Kidney glomerular epithelial cell (primary cell): ENCODE results near the gene GOLT1A.

Experiments used
- DNase-seq: peaks from one replicate; lab custom pipeline; 2025; lab: John Stamatoyannopoulos, UW

GOLT1A gene

DNA sequence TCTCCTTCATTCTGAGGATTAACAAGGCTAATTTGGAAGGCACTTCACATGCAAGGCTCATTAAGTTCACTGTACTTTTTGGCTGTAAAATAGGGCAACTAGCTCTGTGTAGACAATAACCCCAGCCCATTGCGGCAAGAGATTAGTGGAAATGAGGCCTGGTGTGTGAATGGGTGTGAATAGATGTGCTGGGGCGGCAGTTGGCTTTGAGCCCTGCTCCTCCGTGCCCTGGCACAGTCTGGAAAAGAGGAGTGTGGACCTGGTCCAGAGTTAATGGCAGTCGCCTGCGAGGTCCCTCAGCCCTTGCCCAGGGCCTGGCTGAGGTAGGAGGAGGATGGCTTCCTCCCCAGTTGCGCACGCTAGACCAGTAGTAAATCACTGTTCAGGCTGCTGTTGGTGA lies 22.3 kb downstream of the GOLT1A start:
- DNase-seq, result no peak

DNA sequence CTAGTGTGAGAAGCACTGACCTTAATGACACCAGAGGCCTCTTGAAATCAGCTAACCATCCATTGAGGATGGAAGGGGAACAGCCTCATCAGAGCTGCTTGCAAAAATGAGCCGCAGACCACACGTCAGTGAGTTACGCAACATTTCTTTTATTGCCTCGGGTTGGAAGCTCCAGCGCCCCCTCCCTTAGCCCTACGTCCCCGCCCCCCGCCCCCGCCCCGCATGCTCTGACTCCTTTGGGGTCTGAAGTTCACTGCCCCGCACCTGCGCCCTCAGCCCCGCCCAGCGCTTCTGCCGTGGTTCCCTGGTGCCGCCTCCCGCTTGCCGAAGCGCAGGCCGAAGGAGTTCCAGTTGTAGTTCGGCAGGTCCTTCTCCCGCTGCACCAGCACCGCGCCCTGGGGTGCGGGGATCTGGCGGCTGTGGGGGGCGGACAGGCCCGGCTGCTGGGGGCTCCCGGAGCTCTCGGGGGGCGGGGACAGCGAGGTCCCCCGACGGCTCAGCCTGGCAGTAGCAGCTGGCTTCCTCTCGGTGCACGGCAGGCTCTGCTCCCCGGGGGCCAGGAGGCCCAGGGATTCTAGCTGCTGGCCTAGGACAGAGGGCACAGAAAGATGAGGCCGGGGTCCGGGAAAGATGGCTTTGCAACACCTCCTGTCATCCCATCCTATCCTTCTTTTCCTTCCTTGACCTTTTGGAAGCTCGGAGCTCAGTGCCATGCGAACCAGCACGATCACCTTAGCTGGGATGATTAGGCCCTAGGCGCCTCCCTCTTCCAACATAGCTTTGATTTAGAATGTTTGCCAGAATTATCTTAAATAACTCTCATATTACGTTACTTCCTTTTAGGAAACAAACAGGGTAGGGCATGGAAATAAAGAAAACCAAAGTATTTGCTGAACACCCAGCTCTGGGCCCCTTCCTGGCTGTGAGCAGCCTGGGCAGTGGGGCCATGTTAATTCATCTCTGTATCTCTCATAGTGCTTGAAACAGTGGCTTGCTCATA lies 23.3 kb downstream of the GOLT1A start:
- DNase-seq, result no peak

DNA sequence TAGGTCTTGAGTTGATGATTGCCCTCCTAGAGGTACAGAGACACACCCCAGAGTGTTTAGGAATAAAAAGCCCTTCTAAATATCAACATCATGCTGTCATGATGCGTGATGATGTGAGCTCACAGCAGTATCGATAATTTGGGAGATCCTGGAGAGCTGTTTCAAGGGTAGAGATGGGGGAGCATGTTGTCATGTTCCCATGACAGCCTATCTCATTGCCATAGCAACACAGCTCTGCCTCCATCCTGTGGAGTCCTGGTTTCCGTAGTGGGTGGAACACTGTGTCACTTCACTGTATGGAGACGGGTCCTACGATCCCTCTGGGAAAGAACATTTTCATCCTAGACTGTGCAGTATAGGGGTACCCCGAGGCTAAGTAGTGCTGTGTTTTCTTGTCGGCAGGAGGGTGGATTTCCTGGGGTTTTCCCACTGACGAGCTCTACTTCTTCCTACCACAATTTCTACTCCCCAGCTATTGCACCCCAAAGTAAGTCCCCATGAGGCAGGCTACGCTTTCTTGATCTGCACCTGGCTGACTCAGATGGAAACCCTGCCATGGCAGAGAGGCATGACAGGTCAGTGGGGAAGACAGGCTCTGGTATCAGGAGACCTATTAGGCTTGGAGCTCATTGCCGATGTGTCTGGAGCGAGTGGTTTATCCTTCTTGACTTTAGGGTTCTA lies 24.7 kb downstream of the GOLT1A start:
- DNase-seq, result no peak

DNA sequence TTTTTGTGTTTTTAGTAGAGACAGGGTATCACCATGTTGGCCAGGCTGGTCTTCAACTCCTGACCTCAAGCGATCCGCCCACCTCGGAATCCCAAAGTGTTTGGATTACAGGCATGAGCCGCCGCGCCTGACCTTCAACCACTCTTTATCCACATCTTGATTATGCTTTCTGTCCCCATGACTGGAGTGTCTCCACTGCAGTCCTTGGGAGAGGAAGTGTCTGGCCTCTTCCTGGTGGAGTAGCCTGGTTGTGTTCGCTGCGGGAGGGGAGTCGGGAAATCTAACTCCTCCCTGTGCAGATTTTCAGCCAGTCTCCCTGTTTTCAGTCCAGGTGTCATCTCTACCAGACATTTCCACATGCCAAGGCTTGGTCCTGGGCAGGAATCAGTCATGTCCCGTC lies 27.2 kb downstream of the GOLT1A start:
- no peak for DNase-seq

DNA sequence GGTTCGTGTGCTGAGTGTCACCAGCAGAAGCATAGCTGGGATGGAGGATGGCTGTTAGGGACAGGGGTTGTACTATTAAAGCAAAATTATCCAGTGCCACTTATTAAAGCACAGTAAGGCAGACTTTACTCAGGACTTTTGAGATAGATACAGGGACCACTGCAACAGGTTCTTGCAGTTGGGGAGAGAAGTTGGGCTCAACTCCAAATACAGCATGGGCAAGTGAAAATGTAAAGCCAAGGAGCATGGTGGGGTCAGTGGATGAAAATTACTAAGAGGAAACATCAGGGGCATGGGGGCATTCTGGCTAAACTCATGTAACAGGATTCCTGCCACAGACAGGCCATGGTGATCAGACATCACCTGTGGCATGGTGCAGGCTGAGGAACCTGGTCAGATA lies 32.7 kb downstream of the GOLT1A start:
- no peak for DNase-seq

DNA sequence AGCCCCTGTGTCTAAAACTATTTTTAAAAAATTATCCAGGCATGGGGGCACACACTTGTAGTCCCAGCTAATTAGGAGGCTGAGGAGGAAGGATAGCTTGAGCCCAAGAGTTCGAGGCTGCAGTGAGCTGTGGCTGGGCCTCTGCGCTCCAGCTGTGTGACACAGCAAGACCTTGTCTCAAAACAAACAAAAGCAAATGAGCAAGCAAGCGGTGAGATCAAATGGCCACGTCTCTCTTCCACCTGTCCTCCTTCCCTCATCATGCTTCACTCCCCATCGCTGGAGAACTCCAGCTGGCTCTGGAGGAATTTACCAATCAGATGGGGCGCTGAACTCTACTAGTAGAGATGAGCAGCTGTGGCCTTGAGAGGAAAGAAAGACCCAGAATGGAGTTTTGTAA lies 33.7 kb downstream of the GOLT1A start:
- DNase-seq, result no peak

DNA sequence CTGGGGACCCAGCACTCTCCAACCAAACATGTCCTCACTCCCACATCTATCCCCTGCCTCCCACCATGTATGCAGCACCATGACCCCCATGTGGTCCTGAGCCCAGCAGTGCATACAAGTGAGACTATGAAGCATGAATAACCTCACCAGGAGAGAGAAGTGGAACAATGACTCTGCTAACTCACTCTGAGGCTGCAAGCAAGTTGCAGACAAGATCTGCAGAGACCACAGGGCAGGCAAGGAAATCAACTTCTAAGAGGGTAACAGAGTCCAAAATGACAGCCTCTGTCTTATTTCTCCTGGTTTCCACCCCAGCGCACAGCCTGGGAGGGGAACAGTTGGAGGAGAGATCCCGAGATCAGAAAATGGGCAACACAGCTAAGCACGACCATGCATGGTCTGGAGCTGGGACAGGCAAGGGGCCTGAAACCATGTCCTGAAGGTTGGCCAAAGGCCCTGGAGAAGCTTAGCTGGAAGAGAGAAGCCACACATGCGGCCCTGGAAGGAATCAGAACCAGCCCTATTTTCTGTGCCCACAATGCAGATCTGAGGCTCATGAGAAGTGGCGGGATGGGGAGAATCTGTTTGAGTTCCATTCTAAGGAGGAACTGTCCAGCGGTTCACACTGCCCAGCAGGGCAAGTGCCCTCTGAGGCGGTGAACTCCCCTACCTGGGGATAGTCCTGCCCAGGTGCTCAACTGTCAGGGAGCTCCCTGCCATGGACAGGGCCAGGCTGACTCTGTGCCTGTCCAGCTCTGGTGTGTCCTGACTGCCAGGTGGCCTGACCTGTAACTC lies 35.1 kb downstream of the GOLT1A start:
- no peak for DNase-seq

DNA sequence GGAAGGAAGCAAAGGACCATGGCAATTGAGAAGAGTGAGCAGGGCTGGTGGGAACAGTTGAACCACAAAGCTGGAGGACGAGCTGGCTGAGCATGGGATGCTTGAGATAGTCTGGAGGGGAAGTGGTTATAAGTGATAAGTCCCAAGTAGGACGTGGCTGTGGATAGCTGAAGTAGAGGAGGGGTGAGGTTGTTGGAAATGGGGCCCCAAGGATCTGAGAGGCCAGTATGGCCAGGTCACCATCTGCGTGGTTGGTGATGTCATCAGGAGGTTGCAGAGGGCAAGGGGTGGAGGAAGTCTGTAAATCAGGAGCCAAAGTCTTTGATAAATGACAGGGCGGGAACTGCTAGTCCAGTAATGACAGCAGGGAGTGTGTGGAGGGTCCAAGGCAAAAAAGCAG lies 36.7 kb downstream of the GOLT1A start:
- no peak for DNase-seq

DNA sequence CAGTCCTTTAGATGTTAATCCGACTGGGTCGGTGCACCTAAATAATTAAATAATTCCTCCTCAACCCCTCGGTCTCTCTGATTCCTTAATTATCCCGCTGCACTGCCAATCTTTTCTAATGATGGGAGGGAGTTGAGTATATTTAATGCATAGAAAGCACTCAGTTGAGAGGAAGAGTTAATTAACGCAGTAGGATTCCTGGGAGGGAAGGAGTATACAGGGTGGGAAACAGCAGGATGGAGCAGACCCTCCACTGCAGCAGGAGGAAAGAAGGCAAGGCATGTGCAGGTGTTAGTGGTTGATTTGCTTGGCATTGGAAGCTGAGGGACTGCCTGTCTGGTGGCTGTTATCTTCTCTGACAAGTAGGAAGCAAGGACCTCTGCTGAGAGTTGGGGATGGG lies 37.7 kb downstream of the GOLT1A start:
- DNase-seq, result no peak

DNA sequence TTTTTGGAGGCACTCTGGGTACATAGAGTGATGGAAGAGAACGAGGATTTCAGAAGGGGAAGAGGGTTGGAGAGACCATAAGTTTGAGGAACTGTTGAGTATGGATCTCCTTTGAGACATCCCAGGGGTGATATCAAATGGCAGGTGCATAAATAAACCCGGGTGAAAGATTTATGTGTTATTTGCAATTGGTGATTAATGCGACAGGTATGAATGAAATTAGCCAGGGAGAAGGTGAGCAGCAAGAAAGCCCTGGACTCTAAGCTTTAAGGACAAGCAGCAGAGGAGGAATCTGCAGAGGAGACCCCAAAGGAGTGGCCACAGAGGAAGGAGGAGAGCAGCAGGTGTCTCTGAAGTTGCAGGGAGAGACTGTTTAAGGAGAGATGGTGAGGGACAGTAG lies 38.8 kb downstream of the GOLT1A start:
- DNase-seq, result no peak

DNA sequence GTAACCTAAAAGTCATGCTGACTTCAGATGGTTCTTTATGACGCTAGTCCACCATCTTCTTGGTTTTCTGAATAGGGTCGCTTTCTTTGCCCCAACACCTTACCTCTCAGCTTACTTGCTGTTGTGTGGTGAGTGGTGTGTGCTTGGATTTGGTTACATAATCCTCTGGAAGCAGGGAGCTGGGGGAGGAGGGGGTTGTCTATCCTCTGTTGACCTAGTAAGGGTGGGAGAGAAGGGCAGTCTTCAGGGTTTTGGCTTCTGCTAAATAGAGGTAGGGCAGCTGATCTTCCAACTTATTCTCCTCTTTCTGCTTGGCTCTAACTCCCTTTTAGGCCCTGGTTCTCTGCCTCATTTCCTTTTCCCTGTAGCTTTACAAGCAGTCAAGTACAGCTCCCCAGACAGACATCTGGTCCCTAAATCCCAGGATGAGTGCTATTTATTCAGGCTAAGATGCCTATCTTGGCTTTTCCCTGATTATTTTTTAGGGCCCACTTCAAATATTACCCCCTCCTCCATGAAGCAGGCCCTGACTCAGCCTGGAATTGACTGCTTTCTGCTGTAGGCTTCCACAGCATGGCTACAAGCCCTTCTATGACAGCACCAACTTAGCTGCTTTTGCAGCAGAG lies 41.3 kb downstream of the GOLT1A start:
- no peak for DNase-seq

DNA sequence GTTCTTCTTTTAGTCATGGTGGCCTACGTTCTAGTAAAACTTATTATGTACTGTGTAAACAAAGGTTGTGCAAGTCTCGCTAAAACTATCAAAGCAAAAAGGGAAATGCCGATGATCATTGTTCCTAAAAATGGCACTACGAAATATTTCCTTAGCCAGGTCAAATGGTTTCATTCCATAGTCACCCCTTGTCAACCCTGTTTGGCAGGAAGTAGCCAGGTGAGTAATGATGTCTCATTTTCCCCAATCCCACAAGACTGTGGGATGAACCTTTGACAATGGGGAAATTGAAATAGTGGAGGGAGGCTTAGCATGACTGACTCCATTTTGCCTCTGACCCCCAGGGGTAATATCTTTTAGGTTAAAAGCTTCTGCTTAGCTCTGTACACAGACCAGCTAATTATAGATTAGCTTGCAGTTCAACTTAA lies 42.0 kb downstream of the GOLT1A start:
- DNase-seq, result peak; percentile 84

DNA sequence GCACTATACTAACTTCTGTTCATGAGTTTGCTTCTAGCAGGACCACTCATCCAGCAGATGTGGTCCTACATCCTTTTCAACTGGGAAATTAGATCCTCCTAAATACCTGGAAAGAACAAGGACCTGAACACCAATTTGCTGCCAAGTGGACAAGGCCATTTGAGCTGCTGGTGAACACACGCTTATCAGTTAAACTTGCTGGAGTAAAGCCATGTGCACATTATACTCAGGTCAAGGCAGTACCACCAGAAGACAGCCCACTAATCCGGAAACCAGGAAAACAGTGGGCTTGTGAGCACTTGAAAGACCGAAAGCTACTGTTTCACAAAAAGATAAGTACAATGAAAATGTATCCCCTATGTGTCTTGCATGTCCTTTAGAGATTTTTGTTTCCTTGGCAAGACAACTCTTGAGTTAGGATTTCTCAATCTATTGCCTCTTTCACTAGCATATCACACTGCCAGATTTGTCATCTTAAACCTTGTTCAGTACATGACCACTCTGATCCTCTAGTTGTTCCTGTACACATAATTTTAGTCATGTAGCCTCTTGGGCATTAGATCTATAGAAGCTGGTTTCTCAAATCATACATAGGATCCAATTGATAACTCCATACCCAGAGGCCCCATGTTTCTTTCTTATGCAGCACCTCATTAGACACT lies 43.2 kb downstream of the GOLT1A start:
- DNase-seq, result no peak

DNA sequence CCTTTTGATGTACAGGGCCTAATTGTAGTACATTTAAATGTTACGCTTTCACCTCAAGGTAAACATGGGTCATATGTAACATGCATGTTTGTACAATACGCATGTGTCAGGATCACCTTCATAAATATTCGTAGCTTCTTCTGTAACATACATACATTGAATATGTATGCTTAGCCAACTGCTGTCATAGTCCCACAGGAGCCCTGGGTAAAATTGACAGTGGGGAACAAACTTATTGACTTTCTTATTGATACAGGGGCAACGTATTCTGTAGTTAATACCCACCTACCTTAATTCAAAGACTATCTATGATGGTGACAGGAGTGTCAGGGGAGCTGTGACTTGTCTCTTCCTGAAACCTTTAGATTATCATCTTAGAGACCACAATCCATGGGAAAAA lies 43.9 kb downstream of the GOLT1A start:
- no peak for DNase-seq

DNA sequence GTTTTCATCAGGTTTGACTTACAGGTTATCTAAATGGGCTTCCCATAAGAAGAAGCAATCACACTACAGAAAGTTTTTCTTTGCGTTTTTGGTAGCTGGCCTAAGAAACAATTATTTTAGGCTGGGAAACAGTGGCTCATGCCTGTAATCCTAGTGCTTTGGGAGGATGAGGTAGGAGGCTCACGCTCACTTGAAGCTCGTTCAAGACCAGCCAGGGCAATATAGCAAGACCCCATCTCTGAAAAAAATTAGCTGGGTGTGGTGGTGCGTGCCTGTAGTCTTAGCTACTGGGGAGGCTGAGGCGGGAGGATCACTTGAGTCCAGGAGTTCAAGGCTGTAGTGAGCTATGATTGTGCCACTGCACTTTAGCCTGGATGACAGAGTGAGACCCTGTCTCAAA lies 46.1 kb downstream of the GOLT1A start:
- no peak for DNase-seq

DNA sequence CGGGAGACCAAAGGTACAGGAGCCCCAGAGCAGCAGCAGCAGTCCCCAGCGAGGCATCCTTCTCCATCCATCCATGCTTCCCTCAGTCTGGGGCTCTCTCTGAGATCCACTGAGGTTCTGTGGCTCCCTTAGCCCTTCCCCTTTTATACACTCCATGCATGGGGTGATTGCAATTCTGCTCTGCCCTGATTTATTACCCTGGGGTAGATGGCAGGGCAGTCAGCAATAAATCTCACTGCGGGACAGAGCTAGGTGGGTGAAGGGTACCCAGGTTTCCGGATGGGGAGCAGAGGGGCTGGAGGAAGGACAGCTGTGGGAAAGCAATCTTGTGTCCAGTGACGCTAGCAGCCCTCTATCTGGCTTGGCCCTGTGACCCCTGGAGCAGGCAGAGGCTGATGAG lies 47.6 kb downstream of the GOLT1A start, which contains the start of gene REN:
REN (minus strand) TSS at position 119 of the 400 bp plus-strand sequence; CDS start at position 75, 44 bp downstream.
- DNase-seq, result no peak

DNA sequence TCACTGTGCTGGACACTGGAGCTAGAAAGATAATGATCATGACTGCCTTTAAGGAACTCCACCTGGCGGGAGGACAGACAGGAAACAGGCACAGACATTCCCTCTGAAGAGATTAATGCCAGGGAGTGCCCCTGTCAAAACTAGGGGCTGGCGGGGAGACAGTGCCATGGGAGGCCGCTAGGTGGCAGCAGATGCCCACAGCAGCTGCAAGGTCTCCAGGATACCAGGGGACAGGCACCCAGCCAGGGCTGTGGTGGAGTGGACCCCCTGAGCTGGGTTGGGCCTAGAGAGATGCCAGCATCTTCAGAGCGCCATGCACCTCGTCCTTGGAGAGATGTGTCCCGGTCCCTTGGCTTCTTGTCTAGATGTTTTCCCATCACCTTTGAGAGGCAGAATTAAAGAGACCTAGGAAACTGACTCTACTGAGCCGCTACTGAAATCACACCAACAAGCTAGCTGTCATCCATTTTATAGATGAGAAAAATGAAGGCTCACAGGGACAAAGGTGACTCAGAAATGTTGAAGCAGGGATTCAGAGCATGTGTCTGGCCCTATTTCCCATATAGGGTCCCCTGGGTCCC lies 51.2 kb downstream of the GOLT1A start:
- DNase-seq, result peak; percentile 57

DNA sequence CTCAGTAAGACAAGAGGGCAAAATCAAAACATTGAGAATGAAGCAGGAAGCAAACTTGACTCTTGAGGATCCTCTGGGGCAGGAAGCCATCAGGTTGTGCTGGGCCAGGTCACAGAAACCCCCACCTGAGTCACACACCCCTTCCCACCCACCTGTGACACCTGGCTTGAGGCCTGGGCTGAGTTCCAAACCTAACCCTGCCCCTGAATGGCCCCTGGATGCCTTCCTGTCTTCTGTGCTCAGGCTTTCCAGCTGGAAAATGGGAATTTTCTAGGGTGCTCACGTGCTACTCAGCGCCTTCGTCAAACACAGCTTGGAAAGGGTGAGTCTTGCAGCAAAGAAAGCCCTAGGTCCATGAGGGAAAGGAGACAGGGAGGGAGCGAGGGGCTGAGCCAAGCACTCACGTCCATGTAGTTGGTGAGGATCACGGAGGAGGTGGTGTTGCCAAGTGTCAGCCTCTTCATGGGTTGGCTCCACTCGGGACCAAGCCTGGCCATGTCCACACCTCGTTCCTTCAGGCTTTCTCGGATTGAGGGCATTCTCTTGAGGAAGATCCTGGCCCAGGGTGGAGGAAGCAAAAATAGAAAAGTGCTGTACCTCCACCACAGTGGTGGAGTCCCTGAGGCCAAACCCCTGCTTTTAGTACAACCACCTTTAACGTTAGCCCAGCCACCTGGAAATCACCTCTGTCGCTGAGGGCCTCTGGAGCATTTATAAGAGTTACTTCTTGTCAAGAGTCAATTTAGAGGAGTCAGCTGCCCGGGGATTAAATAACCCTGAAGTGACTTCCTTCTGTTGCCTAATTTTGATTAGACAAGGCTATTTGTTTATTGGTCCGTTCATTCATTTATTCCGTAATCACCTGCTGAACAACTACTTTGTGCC lies 51.9 kb downstream of the GOLT1A start:
- DNase-seq, result no peak

DNA sequence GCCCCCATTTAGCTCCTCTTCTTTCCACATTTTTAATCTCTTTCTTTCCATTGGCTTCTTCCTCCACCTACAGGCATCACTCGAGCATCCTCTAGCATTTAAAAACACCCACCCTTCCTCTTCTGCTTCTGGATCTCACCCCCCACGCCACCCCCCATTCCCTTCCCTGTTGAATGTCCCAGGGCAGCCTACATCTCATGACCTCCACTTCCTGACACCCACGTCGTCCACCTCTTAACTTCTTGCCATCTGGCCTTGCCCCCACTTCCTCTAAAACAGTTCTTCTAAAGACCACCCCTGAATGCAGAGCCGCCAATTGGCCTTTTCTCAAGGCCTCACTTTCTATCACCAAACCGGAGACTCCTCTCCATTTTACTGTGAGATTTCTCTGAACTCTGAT lies 55.8 kb downstream of the GOLT1A start:
- DNase-seq, result no peak

DNA sequence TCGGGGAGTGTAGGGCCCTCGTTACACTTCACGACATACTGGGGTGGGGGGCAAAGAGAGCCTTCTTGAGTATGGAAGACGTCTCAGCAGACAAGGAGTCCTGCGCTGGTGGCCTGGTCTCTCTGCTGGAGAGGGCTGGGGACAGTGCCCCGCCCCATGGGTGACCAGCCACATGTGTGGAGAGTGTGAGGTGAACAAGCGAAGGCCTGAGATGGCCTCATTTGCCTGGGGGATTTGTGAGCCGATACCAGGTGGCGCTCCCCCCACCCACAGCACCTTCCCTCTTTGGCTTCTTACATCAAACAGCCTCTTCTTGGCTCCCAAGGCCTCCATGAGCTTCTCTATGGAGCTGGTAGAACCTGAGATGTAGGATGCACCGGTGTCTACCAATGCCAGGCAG lies 57.9 kb downstream of the GOLT1A start:
- DNase-seq, result no peak
